Upper lobe of right lung (tissue), 1 donor: ENCODE results near the gene RBFOX1. TPM values are rescaled to one million over a fixed set of nuclear protein-coding genes. Genes with fewer than 3 reads are reported as not detected.

Source experiments
- ATAC-seq: fragments of 200-7000 bp; cut with Tn5 transposase; one replicate; pipeline ENCODE4 v1.9.1; 2020; ENCODE audit warnings: mild to moderate bottlenecking, moderate library complexity
- DNase-seq: peaks from one replicate; pipeline ENCODE4 v3.0.0-alpha.2; 2020
- H3K27ac ChIP-seq: fragments of 200-600 bp; one replicate; pipeline ENCODE4 v1.8.0; 2022
- H3K27me3 ChIP-seq: fragments of 200-600 bp; one replicate; pipeline ENCODE4 v1.8.0; 2022; ENCODE audit warnings: mild to moderate bottlenecking
- H3K36me3 ChIP-seq: fragments of 200-600 bp; one replicate; pipeline ENCODE4 v1.8.0; 2022
- H3K4me1 ChIP-seq: fragments of 200-600 bp; one replicate; pipeline ENCODE4 v1.8.0; 2022
- H3K4me3 ChIP-seq: fragments of 200-600 bp; one replicate; pipeline ENCODE4 v1.8.0; 2022; ENCODE audit warnings: mild to moderate bottlenecking
- H3K9me3 ChIP-seq: fragments of 200-600 bp; one replicate; pipeline ENCODE4 v1.8.0; 2022
- intact Hi-C: fragments of 100-400 bp; cut with DNase I; formaldehyde crosslinking; loops from one replicate; pipeline ENCODE4 v1.11.0; 2022
- total RNA-seq: library from RNA; stranded (reverse); fragmentation: NEBNext Ultra II Directional; extraction: Animal tissue kit (Norgen Biotek cat#: 25700); gene quantifications from one replicate; pipeline ENCODE4 v1.2.1, GENCODE V29; 2021
- TF ChIP-seq, protein P1 (sequence below): fragments of 200-600 bp; IDR thresholded peaks from one replicate; pipeline ENCODE4 v1.8.0; 2022; ENCODE audit warnings: antibody characterized with exemption
- donor health status: DM: no; HTN: yes; CAD: no; lungs with severe emphysema.

RBFOX1 gene
- total RNA-seq, 1 donor from 2014 or later: not detected

DNA sequence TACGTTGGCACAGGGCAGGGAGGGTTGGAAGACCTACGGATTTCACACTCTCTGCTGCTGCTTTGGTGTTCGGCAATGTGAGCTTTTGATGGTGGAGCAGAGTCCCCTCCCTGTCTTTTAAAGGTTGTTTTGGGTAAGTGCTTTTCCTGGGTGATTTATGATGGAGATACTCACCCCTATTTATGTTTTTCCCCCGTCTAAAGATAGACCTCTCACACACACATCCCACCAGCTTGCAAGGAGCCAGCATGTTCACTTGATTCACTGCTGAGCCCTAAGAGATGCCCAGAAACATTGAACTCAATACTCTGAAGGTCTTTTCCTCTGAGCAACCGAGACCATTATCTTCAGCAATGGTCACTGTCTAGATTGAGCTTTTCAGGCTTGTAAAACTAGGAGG lies 8.3 kb downstream of the RBFOX1 start:
- TF ChIP-seq, protein P1, sequence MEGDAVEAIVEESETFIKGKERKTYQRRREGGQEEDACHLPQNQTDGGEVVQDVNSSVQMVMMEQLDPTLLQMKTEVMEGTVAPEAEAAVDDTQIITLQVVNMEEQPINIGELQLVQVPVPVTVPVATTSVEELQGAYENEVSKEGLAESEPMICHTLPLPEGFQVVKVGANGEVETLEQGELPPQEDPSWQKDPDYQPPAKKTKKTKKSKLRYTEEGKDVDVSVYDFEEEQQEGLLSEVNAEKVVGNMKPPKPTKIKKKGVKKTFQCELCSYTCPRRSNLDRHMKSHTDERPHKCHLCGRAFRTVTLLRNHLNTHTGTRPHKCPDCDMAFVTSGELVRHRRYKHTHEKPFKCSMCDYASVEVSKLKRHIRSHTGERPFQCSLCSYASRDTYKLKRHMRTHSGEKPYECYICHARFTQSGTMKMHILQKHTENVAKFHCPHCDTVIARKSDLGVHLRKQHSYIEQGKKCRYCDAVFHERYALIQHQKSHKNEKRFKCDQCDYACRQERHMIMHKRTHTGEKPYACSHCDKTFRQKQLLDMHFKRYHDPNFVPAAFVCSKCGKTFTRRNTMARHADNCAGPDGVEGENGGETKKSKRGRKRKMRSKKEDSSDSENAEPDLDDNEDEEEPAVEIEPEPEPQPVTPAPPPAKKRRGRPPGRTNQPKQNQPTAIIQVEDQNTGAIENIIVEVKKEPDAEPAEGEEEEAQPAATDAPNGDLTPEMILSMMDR: no peak
- Histone ChIP-seq H3K4me1 (no peaks in the 10 kb centered on the region), H3K9me3 (no peaks in the 10 kb centered on the region), H3K36me3 (no peaks in the 10 kb centered on the region), H3K27ac (no peak overlapping the region), H3K27me3 (no peaks in the 10 kb centered on the region), H3K4me3 (no peak overlapping the region)
- DNase-seq: no peak
- ATAC-seq: no peak
- intact Hi-C loops: no loop called here

DNA sequence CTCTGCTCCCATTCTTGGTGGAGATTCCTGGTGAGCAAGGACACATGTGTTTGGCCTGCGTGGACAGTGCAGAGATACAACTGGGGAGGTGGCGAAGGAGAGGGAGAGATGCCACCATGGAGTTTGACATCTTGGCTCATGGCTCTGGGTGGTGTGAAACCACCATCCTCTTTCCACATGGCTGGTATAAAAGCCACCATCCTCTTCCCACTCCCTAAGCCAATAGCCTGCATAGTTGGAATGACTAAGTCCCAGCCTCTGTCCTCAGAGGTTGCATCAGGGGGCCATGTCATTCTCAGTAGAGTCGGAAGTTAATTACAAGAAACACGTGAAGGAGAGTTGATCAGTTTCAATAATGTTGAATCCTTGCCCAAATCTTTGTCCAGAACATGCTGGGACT lies 10.0 kb downstream of the RBFOX1 start:
- Histone ChIP-seq H3K4me1 (no peaks in the 10 kb centered on the region), H3K9me3 (no peaks in the 10 kb centered on the region), H3K27ac (no peak overlapping the region), H3K4me3 (no peak overlapping the region), H3K36me3 (no peaks in the 10 kb centered on the region), H3K27me3 (no peaks in the 10 kb centered on the region)
- intact Hi-C loops: no loop called here
- DNase-seq (no peak), ATAC-seq (no peak)
- TF ChIP-seq, protein P1: no peak

DNA sequence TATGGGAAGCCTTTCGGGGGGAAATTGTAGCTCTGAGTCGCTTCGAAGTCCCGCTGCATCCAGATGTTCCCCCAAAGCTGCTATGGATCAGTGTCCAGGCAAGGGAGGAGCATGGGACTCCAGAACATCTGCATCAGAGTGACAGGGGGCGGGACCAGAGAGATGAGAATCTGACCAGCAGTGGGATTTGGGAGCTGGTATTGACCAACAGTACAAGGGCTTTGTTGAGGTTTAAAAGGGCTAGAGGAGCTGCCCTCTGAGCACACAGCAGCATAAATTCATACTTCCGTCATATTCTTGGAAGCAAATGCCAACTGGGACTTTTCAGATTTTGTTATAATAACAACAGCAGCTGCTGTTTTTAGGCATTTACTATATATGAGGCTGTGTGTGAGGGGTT lies 10.6 kb downstream of the RBFOX1 start:
- ATAC-seq: no peak
- intact Hi-C loops: no loop called here
- TF ChIP-seq, protein P1: no peak
- no peak for DNase-seq
- no peaks in the 10 kb centered on the region for H3K9me3 ChIP-seq
- no peak overlapping the region for H3K4me3 ChIP-seq
- no peaks in the 10 kb centered on the region for H3K27me3 ChIP-seq
- H3K4me1 ChIP-seq: no peaks in the 10 kb centered on the region
- no peak overlapping the region for H3K27ac ChIP-seq
- no peaks in the 10 kb centered on the region for H3K36me3 ChIP-seq

DNA sequence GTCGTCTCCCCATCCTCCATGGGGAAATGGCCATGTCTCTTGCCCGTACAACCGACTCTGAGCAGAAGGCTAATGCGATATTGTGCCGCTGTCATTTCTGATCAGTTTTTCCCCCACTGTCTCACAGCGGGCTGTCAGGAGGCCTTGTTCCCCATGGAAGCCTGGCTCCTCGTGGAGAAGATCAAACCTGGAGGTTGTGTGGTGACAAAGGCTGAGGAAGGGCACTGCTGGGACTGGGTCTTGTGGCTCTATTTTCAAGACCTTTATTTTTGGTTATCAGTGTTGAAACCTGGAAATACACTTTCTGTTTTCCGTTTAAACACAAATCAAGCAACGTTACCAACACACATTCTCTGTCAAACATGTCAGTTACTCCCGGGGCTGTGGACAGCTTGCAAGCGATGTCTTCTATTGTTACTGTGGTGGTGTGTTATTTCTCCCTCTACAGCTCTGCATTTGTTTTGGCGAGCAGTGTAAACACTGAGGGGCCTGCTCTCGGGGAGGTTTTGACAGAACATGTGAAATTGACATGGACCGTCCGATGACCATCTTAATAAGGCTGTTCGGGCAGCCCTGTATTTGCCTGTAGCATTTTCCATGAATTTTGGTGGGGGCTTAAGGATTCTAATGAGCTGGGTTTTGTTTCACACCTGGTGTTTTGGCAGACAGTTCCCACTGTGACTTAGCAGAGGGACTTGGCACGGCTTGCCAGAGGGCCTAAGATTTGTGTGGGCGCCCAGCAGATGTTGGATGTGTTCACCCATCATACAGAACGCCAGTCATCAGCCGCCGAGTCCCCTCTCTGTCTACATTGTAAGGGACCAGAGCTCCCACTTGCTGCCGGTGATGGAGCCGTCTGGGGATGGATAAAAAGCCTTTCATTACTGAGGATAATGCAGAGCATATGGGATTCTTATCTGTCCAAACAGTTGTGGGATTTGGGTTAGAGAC lies 12.5 kb downstream of the RBFOX1 start:
- DNase-seq: no peak

DNA sequence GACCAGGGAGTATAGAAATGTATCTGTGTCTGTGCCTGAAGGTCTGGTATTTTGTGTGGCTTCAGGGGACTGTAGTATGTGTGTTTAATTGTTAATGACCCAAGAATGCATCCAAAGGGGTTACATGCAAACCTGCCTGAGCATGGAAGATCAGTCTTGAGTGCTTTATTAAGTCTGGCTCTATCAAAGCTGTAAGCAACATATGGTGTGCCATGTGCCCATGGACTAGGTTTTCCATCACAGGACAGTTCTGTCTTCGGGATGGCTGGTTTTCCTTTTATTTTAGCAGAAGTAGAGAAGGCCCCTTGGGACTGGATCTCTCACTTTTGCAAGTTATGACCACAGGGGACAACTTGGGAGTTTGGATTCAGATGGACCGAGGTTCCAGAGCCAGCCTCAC lies 18.2 kb downstream of the RBFOX1 start:
- Histone ChIP-seq H3K36me3 (no peaks in the 10 kb centered on the region), H3K9me3 (no peaks in the 10 kb centered on the region), H3K4me3 (no peak overlapping the region), H3K27ac (no peak overlapping the region), H3K4me1 (no peaks in the 10 kb centered on the region), H3K27me3 (no peaks in the 10 kb centered on the region)
- intact Hi-C loops: no loop called here
- no peak for DNase-seq
- no peak for ATAC-seq
- TF ChIP-seq, protein P1: no peak

More for the DNA sequence above, 12.5 kb downstream of the RBFOX1 start:
- no peaks in the 10 kb centered on the region for H3K36me3 ChIP-seq
- no peaks in the 10 kb centered on the region for H3K9me3 ChIP-seq
- no peak overlapping the region for H3K27ac ChIP-seq
- no peak for ATAC-seq
- no peaks in the 10 kb centered on the region for H3K4me1 ChIP-seq
- intact Hi-C loops: no loop called here
- H3K27me3 ChIP-seq: no peaks in the 10 kb centered on the region
- TF ChIP-seq, protein P1: no peak
- H3K4me3 ChIP-seq: no peak overlapping the region
